HG03108 (cell line): ENCODE results near the gene CLEC18A.
"Not testable (repeated sequence)": the region's sequence is repeated elsewhere in the genome, so short reads cannot be mapped to it uniquely, and the experiment has no call there.

ENCODE experiments used
- ATAC-seq: cut with Tn5 transposase; IDR thresholded peaks from one replicate; pipeline ENCODE4 v1.9.1; 2021; ENCODE audit warnings: moderate library complexity; ENCODE audit not compliant: unreplicated experiment

Gene CLEC18A

DNA sequence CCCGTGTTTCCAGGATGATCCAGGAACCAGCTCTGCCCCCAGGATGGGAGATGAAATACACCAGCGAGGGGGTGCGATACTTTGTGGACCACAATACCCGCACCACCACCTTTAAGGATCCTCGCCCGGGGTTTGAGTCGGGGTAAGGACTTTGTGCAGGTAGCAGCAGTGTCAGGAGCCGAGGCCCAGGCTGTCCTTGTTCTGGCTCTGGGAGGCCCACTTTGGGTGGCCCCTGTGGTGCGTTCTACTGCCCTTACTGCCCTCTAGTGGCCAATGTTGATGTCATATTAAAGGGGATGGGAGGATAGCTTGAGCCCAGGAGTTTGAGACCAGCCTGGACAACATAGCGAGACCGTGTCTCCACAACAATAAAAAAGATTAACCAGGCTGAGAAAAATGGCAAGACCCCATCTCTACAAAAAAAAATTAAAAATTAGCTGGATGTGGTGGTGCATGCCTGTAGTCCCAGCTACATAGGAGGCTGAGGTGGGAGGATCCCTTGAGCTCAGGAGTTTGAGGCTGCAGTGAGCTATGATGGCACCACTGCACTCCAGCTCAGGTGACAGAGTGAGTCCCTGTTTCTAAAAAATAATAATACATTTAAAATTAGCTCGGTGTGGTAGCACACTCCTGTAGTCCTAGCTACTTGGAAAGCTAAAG is 20.9 kb upstream of the CLEC18A start:
- no peak for ATAC-seq

GRCh38 chr16:69931631-69932030 is 19.5 kb upstream of the CLEC18A start:
- ATAC-seq: no peak

GRCh38 chr16:69932228-69932627 is 18.9 kb upstream of the CLEC18A start:
- ATAC-seq: no peak

DNA sequence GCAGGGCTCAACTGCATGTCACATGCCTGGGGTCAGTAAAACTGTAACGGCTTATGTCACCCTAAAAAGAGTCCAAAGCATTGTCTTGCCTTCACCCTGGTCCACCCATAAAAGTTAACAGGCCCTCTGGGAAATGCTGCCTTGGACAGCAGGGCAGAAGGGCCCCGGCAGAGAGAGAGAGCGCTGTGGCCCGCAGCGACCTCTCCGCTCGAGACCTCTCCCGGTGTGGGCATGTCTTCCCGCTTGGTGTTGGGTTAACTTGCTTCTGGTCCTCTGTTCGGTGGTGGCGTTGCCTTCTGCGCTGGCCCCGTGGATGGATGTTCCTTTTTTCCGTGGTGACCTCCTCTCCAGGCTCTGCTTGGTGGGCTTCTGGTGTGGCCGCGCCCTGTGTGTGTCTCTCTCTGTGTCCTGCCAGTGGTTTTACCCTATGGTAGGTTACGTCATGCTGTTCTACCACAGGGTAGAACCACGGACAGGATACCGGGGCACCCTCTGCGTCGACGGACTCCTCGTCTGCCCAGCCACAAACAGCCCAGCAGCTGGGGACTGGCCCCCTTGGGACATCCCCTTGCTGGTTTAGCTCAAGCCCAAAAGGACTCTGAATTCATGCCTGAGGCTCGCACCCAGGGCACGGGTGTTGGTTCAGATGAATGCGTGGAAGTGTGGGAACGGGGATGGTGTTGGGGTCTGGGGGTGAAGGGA is 18.3 kb upstream of the CLEC18A start:
- no peak for ATAC-seq

- no peak for ATAC-seq
Observed at GRCh38 chr16:69934044-69934443, 17.1 kb upstream of the CLEC18A start.

GRCh38 chr16:69934751-69935150 is 16.4 kb upstream of the CLEC18A start:
- ATAC-seq: no peak

DNA sequence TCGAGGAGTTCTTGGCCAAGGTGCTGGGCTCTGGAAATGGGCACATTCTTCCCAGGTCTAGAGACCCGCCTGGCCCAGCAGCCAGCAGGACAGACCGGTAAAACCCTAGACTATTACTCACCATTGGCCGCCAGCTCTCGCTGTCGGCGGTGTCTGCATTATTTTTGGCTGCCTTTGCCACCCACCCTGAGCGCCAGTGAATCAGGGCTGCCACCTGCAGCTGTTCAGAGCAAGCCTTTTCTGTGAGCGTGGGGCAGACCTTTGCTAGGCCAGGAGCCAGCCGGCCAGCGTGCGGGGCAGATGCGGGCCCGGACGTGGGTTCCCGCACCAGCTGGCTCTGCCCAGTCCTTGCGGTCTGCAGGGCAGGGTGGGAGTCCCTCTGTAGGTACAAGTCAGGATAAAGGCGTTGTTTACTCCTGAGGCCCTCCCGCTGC is 15.8 kb upstream of the CLEC18A start:
- ATAC-seq: no peak

- no peak for ATAC-seq
Observed at GRCh38 chr16:69935740-69936139, 15.4 kb upstream of the CLEC18A start.

DNA sequence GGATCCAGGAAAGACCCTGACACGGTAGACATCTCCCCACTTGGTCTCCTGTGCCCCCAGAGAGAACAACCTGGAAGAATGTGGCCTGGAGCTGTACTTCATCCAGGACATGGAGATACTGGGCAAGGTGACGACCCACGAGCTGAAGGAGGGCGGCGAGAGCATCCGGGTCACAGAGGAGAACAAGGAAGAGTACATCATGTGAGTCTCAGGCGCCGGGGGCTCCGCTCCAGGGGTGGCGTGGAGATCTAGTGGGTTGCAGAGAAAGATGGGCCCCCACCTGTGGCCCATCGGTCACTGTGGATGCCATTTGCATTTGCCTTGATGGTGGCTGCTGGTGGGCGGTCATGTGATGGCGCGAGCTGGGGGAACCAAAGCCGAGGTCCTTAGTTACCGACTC is 14.9 kb upstream of the CLEC18A start:
- no peak for ATAC-seq

DNA sequence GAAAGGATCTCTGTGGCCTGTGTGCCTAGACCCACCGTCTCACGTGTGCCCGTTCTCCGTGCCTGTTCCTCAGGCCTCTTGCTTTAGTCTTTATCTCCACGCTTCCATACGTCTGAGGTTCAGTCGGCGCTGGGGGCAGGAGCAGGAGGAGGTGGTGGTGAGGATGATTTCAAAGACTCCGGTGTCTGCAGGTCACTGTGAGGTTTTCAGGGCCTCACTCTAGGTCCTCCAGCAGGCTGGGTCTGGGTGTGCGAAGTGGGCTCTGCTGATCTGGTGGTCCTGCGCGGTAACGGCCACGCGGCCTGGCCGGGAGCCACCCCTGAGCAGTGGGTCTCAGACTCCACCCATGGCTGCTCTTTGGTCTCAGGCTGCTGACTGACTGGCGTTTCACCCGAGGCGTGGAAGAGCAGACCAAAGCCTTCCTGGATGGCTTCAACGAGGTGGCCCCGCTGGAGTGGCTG is 14.4 kb upstream of the CLEC18A start:
- ATAC-seq: no peak

- ATAC-seq: no peak
Observed at GRCh38 chr16:69937465-69937951, 13.6 kb upstream of the CLEC18A start.

DNA sequence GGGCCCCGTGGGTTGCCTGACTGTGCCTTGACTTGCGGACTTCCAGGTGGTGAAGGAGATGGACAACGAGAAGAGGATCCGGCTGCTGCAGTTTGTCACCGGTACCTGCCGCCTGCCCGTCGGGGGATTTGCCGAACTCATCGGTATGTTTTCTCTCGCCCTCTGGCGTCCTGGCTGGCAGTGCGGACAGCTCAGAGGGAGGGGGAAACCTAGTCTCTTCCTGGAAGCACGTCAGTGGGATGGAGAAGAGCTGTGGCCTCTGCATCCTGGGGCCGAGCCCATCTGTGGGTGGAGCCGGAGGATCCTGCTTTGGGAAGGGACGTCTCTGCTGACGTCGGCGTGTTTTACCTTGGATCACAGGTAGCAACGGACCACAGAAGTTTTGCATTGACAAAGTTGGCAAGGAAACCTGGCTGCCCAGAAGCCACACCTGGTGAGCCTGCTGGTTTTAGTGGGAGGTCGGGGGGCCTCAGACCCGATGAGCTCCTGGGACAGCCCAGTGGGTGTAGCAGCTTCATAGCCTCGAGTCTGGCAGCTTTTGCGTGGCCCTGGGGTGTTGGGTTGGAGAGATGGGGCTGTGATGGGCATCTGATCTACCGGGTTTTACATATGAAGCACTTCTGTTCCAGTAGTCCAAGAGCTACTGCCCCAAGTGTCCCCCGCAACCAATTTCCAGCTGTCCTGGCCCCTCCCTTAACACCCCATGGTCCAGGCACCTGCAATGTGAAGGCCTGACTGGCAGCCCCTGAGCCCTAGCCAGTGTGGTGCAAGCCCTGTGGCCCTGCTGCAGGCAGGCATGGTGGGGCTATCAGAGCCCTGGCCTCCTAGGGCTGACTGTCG is 11.9 kb upstream of the CLEC18A start:
- ATAC-seq: no peak

DNA sequence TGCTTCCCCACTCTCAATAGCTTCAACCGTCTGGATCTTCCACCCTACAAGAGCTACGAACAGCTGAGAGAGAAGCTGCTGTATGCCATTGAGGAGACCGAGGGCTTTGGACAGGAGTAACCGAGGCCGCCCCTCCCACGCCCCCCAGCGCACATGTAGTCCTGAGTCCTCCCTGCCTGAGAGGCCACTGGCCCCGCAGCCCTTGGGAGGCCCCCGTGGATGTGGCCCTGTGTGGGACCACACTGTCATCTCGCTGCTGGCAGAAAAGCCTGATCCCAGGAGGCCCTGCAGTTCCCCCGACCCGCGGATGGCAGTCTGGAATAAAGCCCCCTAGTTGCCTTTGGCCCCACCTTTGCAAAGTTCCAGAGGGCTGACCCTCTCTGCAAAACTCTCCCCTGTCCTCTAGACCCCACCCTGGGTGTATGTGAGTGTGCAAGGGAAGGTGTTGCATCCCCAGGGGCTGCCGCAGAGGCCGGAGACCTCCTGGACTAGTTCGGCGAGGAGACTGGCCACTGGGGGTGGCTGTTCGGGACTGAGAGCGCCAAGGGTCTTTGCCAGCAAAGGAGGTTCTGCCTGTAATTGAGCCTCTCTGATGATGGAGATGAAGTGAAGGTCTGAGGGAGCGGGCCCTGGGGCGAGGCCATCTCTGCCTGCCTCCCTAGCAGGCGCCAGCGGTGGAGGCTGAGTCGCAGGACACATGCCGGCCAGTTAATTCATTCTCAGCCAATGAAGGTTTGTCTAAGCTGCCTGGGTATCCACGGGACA is 11.1 kb upstream of the CLEC18A start:
- ATAC-seq: no peak

GRCh38 chr16:69940676-69941075 is 10.5 kb upstream of the CLEC18A start:
- no peak for ATAC-seq

- no peak for ATAC-seq
Observed at GRCh38 chr16:69941251-69942098, 9.7 kb upstream of the CLEC18A start.

- no peak for ATAC-seq
Observed at GRCh38 chr16:69942099-69942491, 9.0 kb upstream of the CLEC18A start.

- ATAC-seq: no peak
Observed at GRCh38 chr16:69942627-69943170, 8.4 kb upstream of the CLEC18A start.

GRCh38 chr16:69943241-69944036 is 7.7 kb upstream of the CLEC18A start:
- ATAC-seq: not testable (repeated sequence)

DNA sequence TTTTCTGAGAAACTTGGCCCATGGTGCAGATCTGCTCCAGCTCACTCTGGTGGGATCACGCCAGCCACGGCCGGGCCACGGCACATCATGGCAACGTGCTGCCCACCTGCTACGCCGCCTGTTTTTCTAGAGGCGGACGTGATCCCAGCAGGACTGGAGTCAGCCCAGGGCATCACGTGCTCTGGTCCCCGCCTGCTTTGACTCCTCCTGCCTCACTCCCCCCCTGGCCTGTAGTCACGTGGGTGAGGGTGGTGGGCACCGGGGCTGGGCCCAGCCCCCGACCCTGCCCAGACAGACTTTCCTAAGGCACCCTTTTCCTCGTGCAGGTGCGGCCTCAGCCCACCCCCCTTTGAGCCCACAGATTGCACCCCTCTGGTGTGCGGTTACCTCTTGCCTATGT is 723 bp upstream of the CLEC18A start:
- ATAC-seq: not testable (repeated sequence)
